Thyroid gland (tissue), 4 donors: ENCODE measurements around the gene SLC10A7.

Experiments
- CTCF ChIP-seq, 6 experiments: fragments of 200-600 bp in 3 of 6; fragments of 450-650 bp in 3 of 6; sonication (generic) in 3 of 6; IDR thresholded peaks; one replicate each; pipeline ENCODE4 v1.5.1; 2016 to 2019; ENCODE audit warnings: antibody characterized with exemption in 6 of 6, mild to moderate bottlenecking in 2 of 6, inconsistent platforms in 1 of 6, moderate library complexity in 1 of 6
- POLR2A ChIP-seq, 2 donors: fragments of 450-650 bp; IDR thresholded peaks; one replicate each; pipeline ENCODE4 v1.6.1; 2017; ENCODE audit warnings: antibody characterized with exemption in 2 of 2, mild to moderate bottlenecking in 2 of 2, moderate library complexity in 1 of 2

- TF ChIP-seq POLR2A (IDR thresholded peaks at IDR 0.05) = no peak
- TF ChIP-seq CTCF (IDR thresholded peaks at IDR 0.05) = no peak
These were observed 722 bp downstream of the SLC10A7 start for GRCh38 chr4:146520896-146521540.
